HG02884 (cell line): Measurements from ENCODE around the gene XAB2.
A peak's percentile ranks its signal among the peaks of the same experiment; 100 is the strongest.

Experiments
- ATAC-seq: cut with Tn5 transposase; IDR thresholded peaks from one replicate; pipeline ENCODE4 v1.9.1; 2021; ENCODE audit warnings: mild to moderate bottlenecking, moderate library complexity; ENCODE audit not compliant: unreplicated experiment

Gene XAB2

GRCh38 chr19:7629347-7630054 lies at the start of gene XAB2, which contains the start of gene PET100:
TSS of gene XAB2 (minus strand) at chr19:7629545. CDS start at chr19:7629527, 18 bp downstream.
TSS of gene PET100 (plus strand) at chr19:7629793. CDS start at chr19:7629834, 41 bp downstream.
- ATAC-seq = peak; percentile 89

GRCh38 chr19:7677669-7678311 lies 48.4 kb upstream of the XAB2 start:
- ATAC-seq = no peak

- no peak for ATAC-seq
Measured at GRCh38 chr19:7676854-7677253, 47.5 kb upstream of the XAB2 start, which contains the start of gene MCEMP1. TSS of gene MCEMP1 (plus strand) at chr19:7677090. CDS start at chr19:7677121, 31 bp downstream.

GRCh38 chr19:7676376-7676775 lies 47.0 kb upstream of the XAB2 start:
- no peak for ATAC-seq

GRCh38 chr19:7674010-7675005 lies 45.0 kb upstream of the XAB2 start:
- ATAC-seq = no peak

- ATAC-seq = no peak
Measured at GRCh38 chr19:7672522-7672921, 43.2 kb upstream of the XAB2 start.

GRCh38 chr19:7670790-7671189 lies 41.4 kb upstream of the XAB2 start:
- ATAC-seq = no peak

- ATAC-seq = no peak
Measured at GRCh38 chr19:7670150-7670783, 40.9 kb upstream of the XAB2 start.

GRCh38 chr19:7669641-7670040 lies 40.3 kb upstream of the XAB2 start:
- ATAC-seq = no peak

GRCh38 chr19:7668842-7669241 lies 39.5 kb upstream of the XAB2 start, which contains the start of gene RETN:
TSS of gene RETN (plus strand) at chr19:7669049. CDS start at chr19:7669327, 278 bp downstream.
- ATAC-seq = no peak

- ATAC-seq = no peak
Measured at GRCh38 chr19:7665076-7665475, 35.7 kb upstream of the XAB2 start.

- no peak for ATAC-seq
Measured at GRCh38 chr19:7663706-7664105, 34.4 kb upstream of the XAB2 start.

- ATAC-seq = no peak
Measured at GRCh38 chr19:7662657-7663056, 33.3 kb upstream of the XAB2 start.

- no peak for ATAC-seq
Measured at GRCh38 chr19:7661744-7662538, 32.6 kb upstream of the XAB2 start.

- no peak for ATAC-seq
Measured at GRCh38 chr19:7658219-7658686, 28.9 kb upstream of the XAB2 start.

GRCh38 chr19:7657131-7657751 lies 27.9 kb upstream of the XAB2 start:
- no peak for ATAC-seq

GRCh38 chr19:7655581-7655980 lies 26.2 kb upstream of the XAB2 start:
- no peak for ATAC-seq

- no peak for ATAC-seq
Measured at GRCh38 chr19:7654401-7654800, 25.1 kb upstream of the XAB2 start.

- no peak for ATAC-seq
Measured at GRCh38 chr19:7652061-7652641, 22.8 kb upstream of the XAB2 start.
